Measurements from ENCODE around the gene GYG2.
"Not testable (repeated sequence)": the region's sequence is repeated elsewhere in the genome, so short reads cannot be mapped to it uniquely, and the experiment has no call there.

Gene GYG2

GRCh38 chrX:2828344-2828958, at the start of gene GYG2:
GYG2 (plus strand) TSS chrX:2828930; CDS start chrX:2830189, 1,259 bp downstream.
- no peak for DNase-seq

GRCh38 chrX:2780472-2781225, 48.1 kb upstream of the GYG2 start:
- not testable (repeated sequence) for DNase-seq

GRCh38 chrX:2781226-2781571, 47.5 kb upstream of the GYG2 start:
- DNase-seq, result no peak

- no peak for DNase-seq
Measured at GRCh38 chrX:2781698-2782097, 47.0 kb upstream of the GYG2 start.

- DNase-seq, result no peak
Measured at GRCh38 chrX:2782171-2782570, 46.6 kb upstream of the GYG2 start.

- DNase-seq, result no peak
Measured at GRCh38 chrX:2782778-2783177, 46.0 kb upstream of the GYG2 start.

- DNase-seq, result no peak
Measured at GRCh38 chrX:2784026-2784425, 44.7 kb upstream of the GYG2 start.

- no peak for DNase-seq
Measured at GRCh38 chrX:2785538-2785937, 43.2 kb upstream of the GYG2 start.

GRCh38 chrX:2788980-2789379, 39.8 kb upstream of the GYG2 start:
- DNase-seq, result no peak

GRCh38 chrX:2789569-2789968, 39.2 kb upstream of the GYG2 start:
- DNase-seq, result no peak

- no peak for DNase-seq
Measured at GRCh38 chrX:2793752-2794151, 35.0 kb upstream of the GYG2 start.

- no peak for DNase-seq
Measured at GRCh38 chrX:2794336-2794735, 34.4 kb upstream of the GYG2 start.

- not testable (repeated sequence) for DNase-seq
Measured at GRCh38 chrX:2796808-2797207, 31.9 kb upstream of the GYG2 start.

GRCh38 chrX:2799369-2799768, 29.4 kb upstream of the GYG2 start:
- DNase-seq, result no peak

GRCh38 chrX:2799980-2800379, 28.8 kb upstream of the GYG2 start:
- not testable (repeated sequence) for DNase-seq

GRCh38 chrX:2801223-2801622, 27.5 kb upstream of the GYG2 start:
- DNase-seq, result no peak

- DNase-seq, result not testable (repeated sequence)
Measured at GRCh38 chrX:2802376-2803090, 26.2 kb upstream of the GYG2 start.

GRCh38 chrX:2803486-2803885, 25.2 kb upstream of the GYG2 start:
- DNase-seq, result not testable (repeated sequence)

GRCh38 chrX:2804106-2804843, 24.5 kb upstream of the GYG2 start:
- not testable (repeated sequence) for DNase-seq

GRCh38 chrX:2804858-2805257, 23.9 kb upstream of the GYG2 start:
- not testable (repeated sequence) for DNase-seq

- no peak for DNase-seq
Measured at GRCh38 chrX:2811271-2811670, 17.5 kb upstream of the GYG2 start.

GRCh38 chrX:2812161-2812907, 16.4 kb upstream of the GYG2 start:
- peak; percentile 51 to 53 for DNase-seq

- DNase-seq, result no peak
Measured at GRCh38 chrX:2817036-2817435, 11.7 kb upstream of the GYG2 start.

Measured in CD4-positive, alpha-beta T cell treated with Interferon alpha-2 for 1 hour (primary cell).